Heart left ventricle (tissue), 16 donors: ENCODE data around the gene SPRED3. TPM values are rescaled to one million over a fixed set of nuclear protein-coding genes. Genes with fewer than 3 reads are reported as not detected.
"Not testable (repeated sequence)": the region's sequence is repeated elsewhere in the genome, so short reads cannot be mapped to it uniquely, and the experiment has no call there.

Source experiments
- ATAC-seq, 4 donors: fragments of 200-7000 bp; cut with Tn5 transposase; one replicate each; pipeline ENCODE4 v1.9.1; 2020 to 2022; ENCODE audit warnings: moderate library complexity in 4 of 4, mild to moderate bottlenecking in 3 of 4, moderate number of reproducible peaks in 1 of 4
- DNase-seq, 5 donors: peaks; one replicate each; pipeline ENCODE4 v3.0.0-alpha.2; 2020
- H3K27ac ChIP-seq, 12 donors: fragments of 200-600 bp; sonication (generic) in 4 of 12; one replicate each; pipeline versions ENCODE4 v1.5.0 to v1.8.0; 2016 to 2022; ENCODE audit warnings: mild to moderate bottlenecking in 2 of 12
- H3K27me3 ChIP-seq, 9 donors: fragments of 200-600 bp; sonication (generic) in 2 of 9; one replicate each; pipeline versions ENCODE4 v1.5.1 to v1.8.0; 2016 to 2022; ENCODE audit warnings: mild to moderate bottlenecking in 3 of 9
- H3K36me3 ChIP-seq, 9 donors: fragments of 200-600 bp; sonication (generic) in 2 of 9; one replicate each; pipeline versions ENCODE4 v1.5.0 to v1.8.0; 2018 to 2022; ENCODE audit warnings: mild to moderate bottlenecking in 2 of 9
- H3K4me1 ChIP-seq, 12 donors: fragments of 200-600 bp; sonication (generic) in 4 of 12; one replicate each; pipeline versions ENCODE4 v1.5.0 to v1.8.0; 2016 to 2022; ENCODE audit warnings: mild to moderate bottlenecking in 3 of 12
- H3K4me3 ChIP-seq, 12 donors: fragments of 200-600 bp; sonication (generic) in 4 of 12; one replicate each; pipeline versions ENCODE4 v1.5.0 to v1.8.0; 2017 to 2022; ENCODE audit warnings: mild to moderate bottlenecking in 9 of 12, moderate library complexity in 4 of 12
- H3K9me3 ChIP-seq, 12 donors: fragments of 200-600 bp; sonication (generic) in 4 of 12; one replicate each; pipeline versions ENCODE4 v1.5.0 to v1.8.0; 2016 to 2022; ENCODE audit warnings: mild to moderate bottlenecking in 1 of 12
- CTCF ChIP-seq, 12 donors: fragments of 200-600 bp; sonication (generic) in 4 of 12; IDR thresholded peaks; one replicate each; pipeline versions ENCODE4 v1.5.0 to v1.8.0; 2018 to 2022; ENCODE audit warnings: antibody characterized with exemption in 12 of 12, mild to moderate bottlenecking in 5 of 12
- POLR2A ChIP-seq, 2 donors: fragments of 450-650 bp; IDR thresholded peaks; one replicate each; pipeline ENCODE4 v1.6.1; 2017; ENCODE audit warnings: antibody characterized with exemption in 2 of 2, mild to moderate bottlenecking in 2 of 2, moderate library complexity in 2 of 2
- WGBS, 4 donors: extraction: QIAGEN DNeasy Blood & Tissue Kit in 2 of 4; methylation state at CpG; one replicate each; pipeline versions ENCODE4 v1.1.5 to v1.1.7; 2013 to 2018; 5-methylcytosine and 5-hydroxymethylcytosine counted together
- intact Hi-C, 10 donors: fragments of 100-400 bp; cut with DNase I; formaldehyde crosslinking; loops; one replicate each; pipeline versions ENCODE4 v1.11.1 to v1.14.2; 2022
- polyA plus RNA-seq, 2 donors: library from polyadenylated mRNA; stranded (reverse); fragments of 200-250 nt; gene quantifications; one replicate each; pipeline ENCODE4 v1.2.3, GENCODE V29; 2013
- total RNA-seq, 9 donors: library from RNA; depleted of rRNA in 2 of 9; stranded (reverse); fragments of >200 nt in 2 of 9; fragmentation: NEBNext Ultra II Directional in 3 of 9; extraction: Animal tissue kit (Norgen Biotek cat#: 25700) in 3 of 9; gene quantifications; one replicate each; pipeline versions ENCODE4 v1.1.0 to v1.2.4, GENCODE V29; 2016 to 2023
- donor health status: ischemic (EF 13 %, LVEDD 7.1; RV severe dilation, severe dysfunction).
- donor health status: healthy with polysubstance abuse.
- donor health status: DM: no; HTN: yes; CAD: no.
- donor health status: DM: no; HTN: no; CAD: no.
- donor health status: ischemic (EF 25% LVEDD 6.9; RV normal size, moderate dysfunction).
- donor health status: ischemic (EF 25% LVEDD 5.7; RV mildly dilated, moderate dysfunction).
- donor health status: healthy.
- donor health status: DM: yes; HTN: yes; CAD: no.
- donor health status: ischemic (EF 35%, LVEDD 5.7; RV mildly dilated, moderate dysfunction).
- donor health status: nonischemic (EF 11% LVEDD 7.7; RV severe dilation, severe dysfunction).
- donor health status: DM: yes; HTN: yes; CAD: no.
- donor health status: PGD.
- donor health status: ischemic (EF 29% LVEDD 5.4; RV normal size, mild dysfunction).
- donor health status: nonischemic (EF 23%, LVEDD 6.1; RV moderate dilation, normal function).

Gene SPRED3
- total and polyA plus RNA-seq, 11 donors: 0.18 to 3.1 (median 0.72) TPM; not detected in 1

DNA sequence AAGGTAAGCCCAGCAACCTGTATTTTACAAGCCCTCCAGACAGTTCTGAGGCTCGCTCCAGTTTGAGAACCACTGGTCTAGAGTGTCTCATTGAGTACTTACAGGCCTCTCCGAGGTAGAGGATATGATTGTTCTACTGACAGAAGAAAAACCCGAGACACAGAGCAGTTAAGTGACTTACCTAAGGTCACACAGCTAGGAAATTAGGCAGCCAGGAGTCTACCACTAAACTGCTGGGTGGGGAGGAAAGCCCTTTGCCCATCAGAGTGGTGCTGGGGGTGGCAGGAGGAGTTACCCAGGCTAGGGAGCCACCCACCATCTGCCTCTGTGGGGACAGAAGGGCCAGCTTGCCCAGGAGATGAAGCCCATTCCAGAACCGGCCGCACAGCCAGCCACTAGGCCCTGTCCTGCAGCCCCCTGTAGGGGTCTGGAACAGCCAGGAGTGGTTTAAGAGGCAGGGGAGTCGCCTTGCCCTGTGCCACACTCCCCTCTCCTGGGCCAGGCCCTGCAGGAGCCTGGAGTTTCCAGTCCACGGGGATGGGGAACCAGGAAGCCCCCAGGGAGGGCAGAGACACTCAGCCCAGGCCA lies 36.8 kb downstream of the SPRED3 start:
- H3K27ac ChIP-seq: peak overlapping the region in 2 of 12 donors; percentile 25 to 72
- DNase-seq (no peak), ATAC-seq (peak in 2 of 4 donors; percentile 24 to 26)
- TF ChIP-seq CTCF (IDR thresholded peaks at IDR 0.05) (no peak), POLR2A (IDR thresholded peaks at IDR 0.05) (no peak)
- H3K4me3 ChIP-seq: peak overlapping the region in 9 of 12 donors; percentile 18 to 61 (median 34)
- peaks cover 0 to 13% (median 0%) of the 10 kb centered on the region in 9 donors for H3K27me3 ChIP-seq
- peaks cover 0 to 10% (median 0%) of the 10 kb centered on the region in 12 donors for H3K4me1 ChIP-seq
- 65 to 71% (median 70%) methylated on average over 5 to 7 of the region's 7 CpGs for WGBS, 4 donors
- H3K36me3 ChIP-seq: no peaks in the 10 kb centered on the region
- no peaks in the 10 kb centered on the region for H3K9me3 ChIP-seq
- intact Hi-C loops: no loop called here

GRCh38 chr19:38425810-38426466 lies 37.4 kb downstream of the SPRED3 start, which contains the start of gene RASGRP4:
Gene RASGRP4, minus strand, starts transcription at chr19:38426219. Its CDS starts 128 bp downstream, at chr19:38426091.
- peak in 4 of 5 donors; percentile 29 to 76 (median 58) for DNase-seq
- peak within 1 kb of the TSS in 2 of 12 donors; percentile 25 to 72 for H3K27ac ChIP-seq
- H3K4me3 ChIP-seq: peak within 1 kb of the TSS in 9 of 12 donors; percentile 18 to 61 (median 34)
- 16 to 21% (median 17%) methylated on average over 19 to 20 of the region's 20 CpGs for WGBS, 4 donors
- H3K36me3 ChIP-seq: no peaks in the 10 kb centered on the region
- H3K27me3 ChIP-seq: peaks cover 0 to 13% (median 0%) of the 10 kb centered on the region in 9 donors
- ATAC-seq: peak; percentile 41 to 80 (median 59)
- peaks cover 0 to 10% (median 0%) of the 10 kb centered on the region in 12 donors for H3K4me1 ChIP-seq
- intact Hi-C loops: no loop called here
- TF ChIP-seq CTCF (IDR thresholded peaks at IDR 0.05) (no peak), POLR2A (IDR thresholded peaks at IDR 0.05) (no peak)
- no peaks in the 10 kb centered on the region for H3K9me3 ChIP-seq

GRCh38 chr19:38427035-38427677 lies 38.7 kb downstream of the SPRED3 start:
- H3K36me3 ChIP-seq, H3K27ac ChIP-seq, DNase-seq, intact Hi-C loops, H3K9me3 ChIP-seq, H3K4me3 ChIP-seq, ATAC-seq: not testable (repeated sequence)
- Histone ChIP-seq H3K4me1 (peaks cover 0 to 10% (median 0%) of the 10 kb centered on the region in 12 donors), H3K27me3 (peaks cover 0 to 15% (median 0%) of the 10 kb centered on the region in 9 donors)
- whole genome bisulfite sequencing, 4 donors: 67 to 77% (median 72%) methylated on average over 16 to 17 of the region's 17 CpGs

DNA sequence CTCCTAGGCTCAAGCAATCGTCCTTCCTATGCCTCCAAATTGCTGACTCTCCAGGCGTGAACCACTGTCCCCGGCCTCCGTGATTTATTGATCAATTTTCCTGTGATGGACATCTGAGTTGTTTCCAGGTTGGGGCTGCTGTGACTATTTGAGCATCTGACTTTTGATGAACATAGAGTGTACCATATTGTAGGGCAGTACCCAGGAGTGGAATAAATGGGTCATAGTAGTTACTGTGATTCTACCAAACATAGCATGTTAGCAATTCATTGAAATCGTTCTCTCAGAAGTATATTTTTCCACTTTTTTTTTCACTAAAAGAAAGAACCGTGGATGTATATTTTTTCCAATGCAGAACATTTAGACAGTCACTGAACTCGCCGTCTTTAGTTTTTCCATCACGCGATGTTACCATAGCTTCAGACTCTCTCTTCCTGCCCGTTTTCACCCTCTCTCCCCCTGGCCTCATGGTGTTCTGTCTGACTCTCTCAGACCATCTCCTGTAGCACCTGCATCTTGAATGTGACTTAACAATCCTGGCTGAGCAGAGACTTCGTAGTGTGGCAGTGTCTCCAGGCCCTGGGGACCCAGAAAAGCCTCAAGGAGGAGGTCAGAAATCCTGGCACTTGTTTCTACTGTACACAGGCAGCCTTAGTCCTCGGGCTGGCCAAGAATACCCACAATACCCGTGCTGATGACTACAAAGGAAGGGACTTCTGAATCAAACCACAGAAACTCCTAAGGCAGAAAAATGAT lies 40.7 kb downstream of the SPRED3 start:
- Histone ChIP-seq H3K4me3 (no peak overlapping the region), H3K4me1 (peaks cover 0 to 19% (median 0%) of the 10 kb centered on the region in 12 donors), H3K27me3 (peaks cover 0 to 32% (median 15%) of the 10 kb centered on the region in 9 donors), H3K9me3 (no peaks in the 10 kb centered on the region), H3K36me3 (no peaks in the 10 kb centered on the region), H3K27ac (no peak overlapping the region)
- intact Hi-C loops: no loop called here
- WGBS, 4 donors: 62 to 70% (median 68%) methylated on average over 14 of the region's 14 CpGs
- TF ChIP-seq POLR2A (IDR thresholded peaks at IDR 0.05): no peak
- no peak for TF ChIP-seq CTCF (IDR thresholded peaks at IDR 0.05)
- DNase-seq (no peak), ATAC-seq (no peak)
